A673 (cell line): ENCODE data around the gene CYP17A1.

Experiments used
- CTCF ChIP-seq: fragments of 300-800, 200-600 bp; sonication (generic); conservative IDR thresholded peaks from 2 replicates; pipeline ENCODE4 v1.5.1; 2017; ENCODE audit warnings: low read depth, mild to moderate bottlenecking, antibody characterized with exemption, low read length, moderate library complexity, mixed read lengths
- EZH2 ChIP-seq: fragments of 200-600 bp; sonication (generic); IDR thresholded peaks from 2 replicates; pipeline ENCODE4 v1.6.1; 2017; ENCODE audit warnings: borderline replicate concordance, low read depth, mild to moderate bottlenecking, mixed read lengths, antibody characterized with exemption, low read length; ENCODE audit not compliant: poor library complexity, severe bottlenecking

GRCh38 chr10:102817175-102817574 lies 20.0 kb downstream of the CYP17A1 start:
- no peak for TF ChIP-seq CTCF
- no peak for TF ChIP-seq EZH2
